ENCODE results near the gene SUSD4.
A peak's percentile ranks its signal among the peaks of the same experiment; 100 is the strongest.

SUSD4 gene

GRCh38 chr1:223271085-223271781 lies 92.7 kb downstream of the SUSD4 start:
- Histone ChIP-seq H3K9ac (no peak overlapping the region), H3K27me3 (no peaks in the 10 kb centered on the region), H4K20me1 (no peaks in the 10 kb centered on the region), H3K9me3 (replicated peaks in 1 of 11) (no peaks in the 10 kb centered on the region), H3K36me3 (no peaks in the 10 kb centered on the region), H3K4me2 (no peak overlapping the region), H3K27ac (no peak overlapping the region), H3K4me1 (peaks cover 0 to 6% (median 0%) of the 10 kb centered on the region in 10 experiments; a peak in 2 of 20 replicates), H3K4me3 (no peak overlapping the region)
- TF ChIP-seq Cebpa-rat (IDR thresholded peaks at IDR 0.05) = no peak

GRCh38 chr1:223270155-223270554 lies 93.8 kb downstream of the SUSD4 start:
- H3K36me3 ChIP-seq = no peaks in the 10 kb centered on the region
- no peak overlapping the region for H3K27ac ChIP-seq
- no peak overlapping the region for H3K4me2 ChIP-seq
- no peak overlapping the region for H3K4me3 ChIP-seq
- no peak overlapping the region for H3K9ac ChIP-seq
- no peak for TF ChIP-seq Cebpa-rat (IDR thresholded peaks at IDR 0.05)
- no peaks in the 10 kb centered on the region for H3K9me3 ChIP-seq (replicated peaks in 1 of 11)
- peaks cover 0 to 6% (median 0%) of the 10 kb centered on the region in 10 experiments; a peak in 3 of 20 replicates for H3K4me1 ChIP-seq
- no peaks in the 10 kb centered on the region for H4K20me1 ChIP-seq
- H3K27me3 ChIP-seq = no peaks in the 10 kb centered on the region

GRCh38 chr1:223269006-223269405 lies 95.0 kb downstream of the SUSD4 start:
- no peaks in the 10 kb centered on the region for H3K27me3 ChIP-seq
- no peaks in the 10 kb centered on the region for H3K9me3 ChIP-seq (replicated peaks in 1 of 11)
- H3K36me3 ChIP-seq = no peaks in the 10 kb centered on the region
- peaks cover 0 to 6% (median 0%) of the 10 kb centered on the region in 10 experiments; a peak in 3 of 20 replicates for H3K4me1 ChIP-seq
- TF ChIP-seq Cebpa-rat (IDR thresholded peaks at IDR 0.05) = no peak
- H3K27ac ChIP-seq = no peak overlapping the region
- no peak overlapping the region for H3K4me3 ChIP-seq
- no peaks in the 10 kb centered on the region for H4K20me1 ChIP-seq
- H3K4me2 ChIP-seq = no peak overlapping the region
- no peak overlapping the region for H3K9ac ChIP-seq

- H3K4me3 ChIP-seq = no peak overlapping the region
- H3K4me1 ChIP-seq = peaks cover 0 to 6% (median 0%) of the 10 kb centered on the region in 10 experiments; a peak in 3 of 20 replicates
- no peak for TF ChIP-seq Cebpa-rat (IDR thresholded peaks at IDR 0.05)
- H3K9ac ChIP-seq = no peak overlapping the region
- no peaks in the 10 kb centered on the region for H4K20me1 ChIP-seq
- no peak overlapping the region for H3K27ac ChIP-seq
- no peaks in the 10 kb centered on the region for H3K36me3 ChIP-seq
- H3K9me3 ChIP-seq (replicated peaks in 1 of 11) = no peaks in the 10 kb centered on the region
- H3K4me2 ChIP-seq = no peak overlapping the region
- H3K27me3 ChIP-seq = no peaks in the 10 kb centered on the region
These were observed 97.3 kb downstream of the SUSD4 start for GRCh38 chr1:223266632-223267172.

GRCh38 chr1:223264983-223265908 lies 98.7 kb downstream of the SUSD4 start:
- Histone ChIP-seq H3K27me3 (no peaks in the 10 kb centered on the region), H3K36me3 (no peaks in the 10 kb centered on the region), H3K9me3 (replicated peaks in 1 of 11) (no peaks in the 10 kb centered on the region), H3K4me2 (peak overlapping the region in 1 of 11 experiments; percentile 19; a peak in 1 of 22 replicates), H3K4me3 (no peak overlapping the region), H4K20me1 (no peaks in the 10 kb centered on the region), H3K4me1 (peaks cover 0 to 6% (median 0%) of the 10 kb centered on the region in 10 experiments; a peak in 3 of 20 replicates), H3K27ac (no peak overlapping the region), H3K9ac (no peak overlapping the region)
- no peak for TF ChIP-seq Cebpa-rat (IDR thresholded peaks at IDR 0.05)

- Histone ChIP-seq H3K36me3 (no peaks in the 10 kb centered on the region), H3K4me2 (no peak overlapping the region), H3K9ac (no peak overlapping the region), H3K9me3 (replicated peaks in 1 of 11) (no peaks in the 10 kb centered on the region), H3K27me3 (no peaks in the 10 kb centered on the region), H3K4me3 (no peak overlapping the region), H3K27ac (no peak overlapping the region), H3K4me1 (peaks cover 0 to 6% (median 0%) of the 10 kb centered on the region in 10 experiments; a peak in 4 of 20 replicates), H4K20me1 (no peaks in the 10 kb centered on the region)
- no peak for TF ChIP-seq Cebpa-rat (IDR thresholded peaks at IDR 0.05)
These were observed 99.4 kb downstream of the SUSD4 start for GRCh38 chr1:223264529-223264928.

- H3K9ac ChIP-seq = no peak overlapping the region
- H4K20me1 ChIP-seq = no peaks in the 10 kb centered on the region
- H3K4me2 ChIP-seq = no peak overlapping the region
- no peaks in the 10 kb centered on the region for H3K36me3 ChIP-seq
- no peak overlapping the region for H3K4me3 ChIP-seq
- H3K9me3 ChIP-seq (replicated peaks in 1 of 11) = no peaks in the 10 kb centered on the region
- H3K27me3 ChIP-seq = no peaks in the 10 kb centered on the region
- no peak for TF ChIP-seq Cebpa-rat (IDR thresholded peaks at IDR 0.05)
- peaks cover 0 to 11% (median 5%) of the 10 kb centered on the region in 10 experiments; a peak in 7 of 20 replicates for H3K4me1 ChIP-seq
- H3K27ac ChIP-seq = no peak overlapping the region
These were observed 102.1 kb downstream of the SUSD4 start for GRCh38 chr1:223261914-223262313.

- Histone ChIP-seq H3K4me2 (no peak overlapping the region), H3K36me3 (no peaks in the 10 kb centered on the region), H3K9ac (no peak overlapping the region), H3K9me3 (replicated peaks in 1 of 11) (no peaks in the 10 kb centered on the region), H4K20me1 (no peaks in the 10 kb centered on the region), H3K27me3 (no peaks in the 10 kb centered on the region), H3K4me3 (no peak overlapping the region), H3K4me1 (peaks cover 0 to 11% (median 5%) of the 10 kb centered on the region in 10 experiments; a peak in 6 of 20 replicates), H3K27ac (no peak overlapping the region)
- no peak for TF ChIP-seq Cebpa-rat (IDR thresholded peaks at IDR 0.05)
These were observed 103.3 kb downstream of the SUSD4 start for GRCh38 chr1:223260712-223261111.

- Histone ChIP-seq H3K4me2 (no peak overlapping the region; a peak in 1 of 22 replicates), H3K27me3 (no peaks in the 10 kb centered on the region), H3K4me3 (no peak overlapping the region), H3K4me1 (peaks cover 0 to 11% (median 4%) of the 10 kb centered on the region in 10 experiments; a peak in 5 of 20 replicates), H3K36me3 (no peaks in the 10 kb centered on the region), H3K27ac (no peak overlapping the region), H3K9me3 (replicated peaks in 1 of 11) (no peaks in the 10 kb centered on the region), H4K20me1 (no peaks in the 10 kb centered on the region), H3K9ac (no peak overlapping the region)
- no peak for TF ChIP-seq Cebpa-rat (IDR thresholded peaks at IDR 0.05)
These were observed 104.5 kb downstream of the SUSD4 start for GRCh38 chr1:223259462-223259861.
